ENCODE data around the gene ACVR1.

The ACVR1 gene

GRCh38 chr2:157691695-157692094 lies 184.4 kb downstream of the ACVR1 start:
- DNase-seq = no peak

GRCh38 chr2:157691131-157691530 lies 185.0 kb downstream of the ACVR1 start:
- DNase-seq = no peak
